Ascending aorta (tissue), 2 donors: ENCODE measurements around the gene COMMD9. TPM values are rescaled to one million over a fixed set of nuclear protein-coding genes. Genes with fewer than 3 reads are reported as not detected.

Experiments used
- DNase-seq, 2 donors: peaks; one replicate each; pipeline ENCODE4 v3.0.0-alpha.2; 2019; ENCODE audit warnings: low spot score in 2 of 2
- H3K27ac ChIP-seq, 2 donors: fragments of 200-600 bp; sonication (generic); one replicate each; pipeline ENCODE4 v1.5.1; 2016 to 2017; ENCODE audit warnings: mild to moderate bottlenecking in 1 of 2
- H3K27me3 ChIP-seq: fragments of 200-600 bp; sonication (generic); one replicate; pipeline ENCODE4 v1.5.1; 2017
- H3K36me3 ChIP-seq, 2 donors: fragments of 200-600 bp; sonication (generic); one replicate each; pipeline ENCODE4 v1.5.1; 2016
- H3K4me1 ChIP-seq, 2 donors: fragments of 200-600 bp; sonication (generic); one replicate each; pipeline ENCODE4 v1.5.1; 2016 to 2017; ENCODE audit warnings: mild to moderate bottlenecking in 1 of 2
- H3K4me3 ChIP-seq, 2 donors: fragments of 200-600 bp; sonication (generic); one replicate each; pipeline ENCODE4 v1.5.1; 2016 to 2017; ENCODE audit warnings: mild to moderate bottlenecking in 1 of 2
- H3K9me3 ChIP-seq, 2 donors: fragments of 200-600 bp; sonication (generic); one replicate each; pipeline ENCODE4 v1.5.1; 2016
- CTCF ChIP-seq, 3 experiments: fragments of 200-600 bp in 2 of 3; fragments of 450-650 bp in 1 of 3; sonication (generic) in 2 of 3; IDR thresholded peaks; one replicate each; pipeline ENCODE4 v1.5.1; 2016 to 2019; ENCODE audit warnings: antibody characterized with exemption in 3 of 3, mild to moderate bottlenecking in 1 of 3, moderate library complexity in 1 of 3
- intact Hi-C: fragments of 100-400 bp; cut with DNase I; formaldehyde crosslinking; loops from one replicate; pipeline ENCODE4 v1.15.1; 2023
- total RNA-seq: library from RNA; depleted of rRNA; stranded (reverse); fragments of >200 nt; gene quantifications from one replicate; pipeline ENCODE4 v1.1.0, GENCODE V29; 2016

The COMMD9 gene
- total RNA-seq, 1 donor from 2014 or later = 69.2 TPM

DNA sequence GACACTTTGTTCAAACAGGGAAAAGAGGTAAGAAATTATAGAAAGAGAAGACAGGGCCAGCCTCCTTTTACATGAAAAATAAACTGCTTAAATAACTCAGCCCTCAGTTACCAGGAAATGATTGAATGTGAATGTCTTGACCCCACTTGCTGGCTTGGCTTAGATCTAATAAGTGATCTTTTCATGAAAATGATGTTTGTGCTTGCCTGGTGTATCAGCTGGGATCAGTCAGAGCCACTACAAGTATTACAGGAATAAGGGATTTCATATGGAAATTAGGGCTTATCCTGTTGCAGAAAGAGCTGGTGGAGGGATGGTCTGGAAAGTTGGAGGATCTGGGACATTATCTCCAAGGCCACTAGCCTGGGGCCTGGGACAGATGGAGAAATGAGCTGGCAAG is 51.8 kb downstream of the COMMD9 start:
- Histone ChIP-seq H3K9me3 (no peaks in the 10 kb centered on the region), H3K36me3 (no peaks in the 10 kb centered on the region), H3K4me3 (no peak overlapping the region), H3K27me3 (no peaks in the 10 kb centered on the region), H3K4me1 (no peaks in the 10 kb centered on the region), H3K27ac (no peak overlapping the region)
- TF ChIP-seq CTCF (IDR thresholded peaks at IDR 0.05) = no peak
- DNase-seq = no peak
- intact Hi-C loops = loop anchor here (2.0 kb wide), 1 partner anchor 19 kb away; no protein-coding TSS in a partner anchor

DNA sequence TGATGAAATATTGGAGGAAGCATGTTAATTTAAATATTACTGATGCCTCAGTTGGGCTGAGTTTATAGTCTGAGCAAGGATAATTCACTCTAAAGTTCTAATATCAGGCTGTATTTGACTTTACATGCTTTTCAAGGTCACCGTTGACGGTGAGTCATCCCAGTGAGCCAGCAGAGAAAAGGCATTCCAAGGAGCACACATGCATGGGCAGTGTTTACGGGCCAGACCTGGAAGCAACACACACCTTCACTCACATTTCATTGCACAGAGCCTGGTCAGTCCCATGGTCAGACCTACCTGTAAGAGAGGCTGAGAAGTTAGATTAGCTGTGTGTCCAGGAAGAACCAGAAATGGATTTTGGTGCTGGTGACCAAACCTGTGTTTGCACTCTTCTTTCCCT is 53.5 kb downstream of the COMMD9 start:
- Histone ChIP-seq H3K36me3 (no peaks in the 10 kb centered on the region), H3K4me1 (no peaks in the 10 kb centered on the region), H3K9me3 (no peaks in the 10 kb centered on the region), H3K27me3 (no peaks in the 10 kb centered on the region), H3K4me3 (no peak overlapping the region), H3K27ac (no peak overlapping the region)
- intact Hi-C loops = loop anchor here (2.0 kb wide), 1 partner anchor 17 kb away; no protein-coding TSS in a partner anchor
- no peak for DNase-seq
- TF ChIP-seq CTCF (IDR thresholded peaks at IDR 0.05) = no peak

- no peak overlapping the region for H3K4me3 ChIP-seq
- TF ChIP-seq CTCF (IDR thresholded peaks at IDR 0.05) = no peak
- no peak overlapping the region for H3K27ac ChIP-seq
- H3K9me3 ChIP-seq = no peaks in the 10 kb centered on the region
- intact Hi-C loops = no loop called here
- H3K4me1 ChIP-seq = peaks cover 0 to 6% of the 10 kb centered on the region in 2 donors
- H3K27me3 ChIP-seq = no peaks in the 10 kb centered on the region
- no peak for DNase-seq
- no peaks in the 10 kb centered on the region for H3K36me3 ChIP-seq
These were observed 54.4 kb downstream of the COMMD9 start for GRCh38 chr11:36234825-36235224.

DNA sequence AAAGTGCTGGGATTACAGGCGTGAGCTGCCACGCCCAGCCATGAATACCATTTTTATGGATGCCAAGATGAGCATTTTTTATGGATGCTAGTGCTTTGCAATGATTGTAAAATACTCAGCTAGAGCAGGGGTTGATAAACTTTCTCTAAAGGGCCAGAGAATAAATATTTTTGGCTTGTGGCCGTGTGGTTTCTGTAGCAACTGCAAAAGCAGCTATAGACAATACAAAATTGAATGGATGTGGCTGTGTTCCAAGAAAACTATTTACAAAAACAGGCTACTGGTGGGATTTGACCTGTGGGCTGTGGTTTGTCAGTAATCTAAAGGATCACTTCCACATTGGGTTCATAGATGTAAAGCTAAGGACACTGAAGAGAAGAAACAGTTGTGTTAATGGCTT is 56.0 kb downstream of the COMMD9 start:
- no peaks in the 10 kb centered on the region for H3K9me3 ChIP-seq
- TF ChIP-seq CTCF (IDR thresholded peaks at IDR 0.05) = no peak
- DNase-seq = no peak

GRCh38 chr11:36230779-36231699 is 58.2 kb downstream of the COMMD9 start:
- Histone ChIP-seq H3K4me1 (peaks cover 0 to 7% of the 10 kb centered on the region in 2 donors), H3K27ac (no peak overlapping the region), H3K9me3 (no peaks in the 10 kb centered on the region), H3K27me3 (no peaks in the 10 kb centered on the region), H3K4me3 (no peak overlapping the region), H3K36me3 (no peaks in the 10 kb centered on the region)
- intact Hi-C loops = no loop called here
- TF ChIP-seq CTCF (IDR thresholded peaks at IDR 0.05) = no peak
- DNase-seq = no peak

More for the DNA sequence above, 56.0 kb downstream of the COMMD9 start:
- H3K36me3 ChIP-seq = no peaks in the 10 kb centered on the region
- peaks cover 0 to 7% of the 10 kb centered on the region in 2 donors for H3K4me1 ChIP-seq
- no peaks in the 10 kb centered on the region for H3K27me3 ChIP-seq
- intact Hi-C loops = no loop called here
- H3K4me3 ChIP-seq = no peak overlapping the region
- H3K27ac ChIP-seq = no peak overlapping the region
